HUES48 (cell line): ENCODE data around the gene NR4A1.

ENCODE experiments used
- H3K27ac ChIP-seq: one replicate; pipeline ENCODE4 v1.7.0; 2013; ENCODE audit warnings: low read depth, low read length, inconsistent platforms
- H3K27me3 ChIP-seq: 2 replicates; pipeline ENCODE4 v1.6.1; 2013; ENCODE audit warnings: mild to moderate bottlenecking, low read length; ENCODE audit not compliant: control insufficient read depth, insufficient read depth
- H3K36me3 ChIP-seq: 2 replicates; pipeline ENCODE4 v1.6.1; 2013; ENCODE audit warnings: low read length; ENCODE audit not compliant: control insufficient read depth, insufficient read depth
- H3K4me1 ChIP-seq: 2 replicates; pipeline ENCODE4 v1.6.1; 2013; ENCODE audit warnings: mild to moderate bottlenecking, low read length; ENCODE audit not compliant: control insufficient read depth, insufficient read depth
- H3K4me3 ChIP-seq: 2 replicates; pipeline ENCODE4 v1.5.1; 2013; ENCODE audit warnings: mild to moderate bottlenecking, low read depth, low read length
- H3K9ac ChIP-seq: 2 replicates; pipeline ENCODE4 v1.6.1; 2013; ENCODE audit warnings: mild to moderate bottlenecking, low read depth, low read length, moderate library complexity
- H3K9me3 ChIP-seq: 2 replicates; pipeline ENCODE4 v1.6.1; 2013; ENCODE audit warnings: low read length; ENCODE audit not compliant: control insufficient read depth, insufficient read depth

The NR4A1 gene

GRCh38 chr12:52009081-52009751 is 42.0 kb upstream of the NR4A1 start:
- H3K27me3 ChIP-seq, result peaks cover 66% of the 10 kb centered on the region
- H3K4me3 ChIP-seq, result no peak overlapping the region
- no peak overlapping the region for H3K9ac ChIP-seq
- H3K27ac ChIP-seq, result no peak overlapping the region
- H3K9me3 ChIP-seq, result no peaks in the 10 kb centered on the region
- no peaks in the 10 kb centered on the region for H3K36me3 ChIP-seq
- peaks cover 31% of the 10 kb centered on the region for H3K4me1 ChIP-seq

DNA sequence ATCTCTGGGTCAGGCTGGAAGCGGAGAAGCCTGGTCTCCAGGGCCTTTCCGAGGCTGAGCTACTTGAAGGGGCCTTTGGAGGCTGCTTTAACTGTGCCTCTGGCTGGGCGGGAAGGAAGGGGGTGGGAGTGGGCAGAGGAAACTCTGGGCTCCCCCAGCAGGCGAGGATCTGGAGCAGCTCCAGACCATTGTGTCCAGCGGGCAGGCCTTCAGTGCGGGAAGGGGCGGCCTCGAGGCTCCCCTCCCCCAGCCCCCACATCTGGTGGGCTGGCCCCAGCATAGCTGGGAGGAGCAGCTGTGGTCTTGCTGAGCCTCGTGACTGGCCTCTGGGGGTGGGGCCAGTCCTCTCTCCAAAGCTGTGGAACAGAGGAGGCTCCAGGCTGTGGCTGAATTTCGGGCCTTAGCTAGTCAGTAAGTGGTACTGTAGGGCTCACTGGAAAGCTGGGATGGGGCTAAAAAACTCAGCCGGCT is 41.1 kb upstream of the NR4A1 start:
- no peak overlapping the region for H3K4me3 ChIP-seq
- peaks cover 29% of the 10 kb centered on the region for H3K4me1 ChIP-seq
- H3K36me3 ChIP-seq, result no peaks in the 10 kb centered on the region
- peak overlapping the region; percentile 59 for H3K27ac ChIP-seq
- H3K9ac ChIP-seq, result no peak overlapping the region
- H3K27me3 ChIP-seq, result peaks cover 65% of the 10 kb centered on the region
- H3K9me3 ChIP-seq, result no peaks in the 10 kb centered on the region

DNA sequence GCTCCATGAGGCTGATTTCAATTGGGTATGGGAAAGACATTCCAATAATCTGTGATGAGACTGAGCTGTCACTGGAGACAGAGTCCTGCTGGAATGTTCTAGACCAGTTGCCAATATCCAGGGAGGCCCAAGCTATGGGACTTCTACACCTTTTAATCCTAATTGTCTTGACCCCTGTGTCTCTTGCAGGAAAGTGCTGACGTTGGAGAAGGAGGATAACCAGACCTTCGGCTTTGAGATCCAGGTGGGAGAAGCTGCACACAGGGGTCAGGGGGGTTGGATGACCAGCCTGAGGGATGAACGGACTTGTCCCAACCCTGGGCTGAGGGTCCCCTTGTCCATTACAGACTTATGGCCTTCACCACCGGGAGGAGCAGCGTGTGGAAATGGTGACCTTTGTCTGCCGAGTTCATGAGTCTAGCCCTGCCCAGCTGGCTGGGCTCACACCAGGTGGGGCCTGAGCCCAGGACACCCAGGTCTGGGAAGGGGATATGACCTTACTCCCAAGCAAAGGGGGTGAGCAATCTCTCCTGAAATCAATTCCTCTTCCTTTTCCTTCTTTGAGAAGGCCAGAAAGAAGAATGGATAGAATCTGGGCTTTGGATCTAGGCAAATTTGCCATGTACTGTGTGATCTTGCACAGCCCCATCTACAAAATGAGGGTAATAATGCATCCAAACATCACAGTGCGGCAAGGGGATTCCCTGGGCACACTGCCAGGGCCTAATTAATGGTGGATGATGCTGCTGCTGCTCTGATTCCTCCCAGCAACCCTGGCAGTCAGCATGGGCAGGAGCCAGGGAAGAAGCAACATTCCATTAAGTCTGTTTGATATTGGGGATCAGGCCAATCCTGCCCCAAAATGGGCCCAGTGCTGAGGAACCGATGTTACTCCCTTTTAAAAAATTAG is 40.3 kb upstream of the NR4A1 start:
- Histone ChIP-seq H3K4me3 (no peak overlapping the region), H3K27ac (peak overlapping the region; percentile 23), H3K36me3 (no peaks in the 10 kb centered on the region), H3K9me3 (no peaks in the 10 kb centered on the region), H3K4me1 (peaks cover 25% of the 10 kb centered on the region), H3K9ac (no peak overlapping the region), H3K27me3 (peaks cover 65% of the 10 kb centered on the region)

GRCh38 chr12:52011602-52012214 is 39.5 kb upstream of the NR4A1 start:
- peaks cover 21% of the 10 kb centered on the region for H3K4me1 ChIP-seq
- H3K9me3 ChIP-seq, result no peaks in the 10 kb centered on the region
- no peak overlapping the region for H3K9ac ChIP-seq
- peaks cover 66% of the 10 kb centered on the region for H3K27me3 ChIP-seq
- no peak overlapping the region for H3K4me3 ChIP-seq
- no peak overlapping the region for H3K27ac ChIP-seq
- H3K36me3 ChIP-seq, result no peaks in the 10 kb centered on the region

- no peaks in the 10 kb centered on the region for H3K36me3 ChIP-seq
- H3K9ac ChIP-seq, result no peak overlapping the region
- peaks cover 21% of the 10 kb centered on the region for H3K4me1 ChIP-seq
- H3K27me3 ChIP-seq, result peaks cover 54% of the 10 kb centered on the region
- no peak overlapping the region for H3K27ac ChIP-seq
- H3K4me3 ChIP-seq, result no peak overlapping the region
- H3K9me3 ChIP-seq, result no peaks in the 10 kb centered on the region
Observed at GRCh38 chr12:52013626-52014310, 37.5 kb upstream of the NR4A1 start.

DNA sequence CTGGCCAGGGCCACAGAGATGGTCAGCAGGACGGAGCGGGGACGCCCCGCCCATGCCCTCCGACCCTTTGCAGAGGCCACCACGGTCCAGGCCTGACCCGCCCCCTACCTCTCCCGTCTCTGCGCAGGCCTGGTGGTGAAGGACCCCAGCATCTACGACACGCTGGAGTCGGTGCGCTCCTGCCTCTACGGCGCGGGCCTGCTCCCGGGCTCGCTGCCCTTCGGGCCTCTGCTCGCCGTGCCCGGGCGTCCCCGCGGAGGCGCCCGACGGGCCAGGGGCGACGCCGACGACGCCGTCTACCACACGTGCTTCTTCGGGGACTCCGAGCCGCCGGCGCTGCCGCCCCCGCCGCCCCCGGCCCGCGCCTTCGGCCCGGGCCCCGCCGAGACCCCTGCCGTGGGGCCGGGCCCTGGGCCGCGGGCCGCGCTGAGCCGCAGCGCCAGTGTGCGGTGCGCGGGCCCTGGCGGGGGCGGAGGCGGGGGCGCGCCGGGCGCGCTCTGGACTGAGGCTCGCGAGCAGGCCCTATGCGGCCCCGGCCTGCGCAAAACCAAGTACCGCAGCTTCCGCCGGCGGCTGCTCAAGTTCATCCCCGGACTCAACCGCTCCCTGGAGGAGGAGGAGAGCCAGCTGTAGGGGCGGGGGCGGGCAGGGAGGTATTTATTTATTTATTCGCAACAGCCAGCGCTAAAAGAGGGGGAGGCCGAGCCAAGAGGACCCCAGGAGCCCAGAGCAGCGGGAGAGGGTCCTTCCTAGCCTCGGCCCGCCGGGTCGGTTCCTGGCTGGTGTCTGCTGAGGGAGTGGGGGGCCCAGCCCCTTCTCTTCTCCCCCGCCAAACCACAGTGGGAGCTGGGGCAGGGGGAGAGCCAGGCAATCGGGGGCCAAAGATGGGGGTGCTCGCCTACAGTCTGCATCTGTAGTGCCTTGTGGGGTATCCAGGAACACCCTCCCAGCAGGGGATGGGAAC is 36.4 kb upstream of the NR4A1 start:
- Histone ChIP-seq H3K36me3 (no peaks in the 10 kb centered on the region), H3K9me3 (no peaks in the 10 kb centered on the region), H3K9ac (no peak overlapping the region), H3K4me3 (peak overlapping the region; percentile 44; the same call in 1 of the 2 replicates), H3K27me3 (peaks cover 43% of the 10 kb centered on the region), H3K4me1 (peaks cover 15% of the 10 kb centered on the region), H3K27ac (no peak overlapping the region)

GRCh38 chr12:52015532-52016041 is 35.7 kb upstream of the NR4A1 start:
- H3K27me3 ChIP-seq, result peaks cover 45% of the 10 kb centered on the region
- no peaks in the 10 kb centered on the region for H3K9me3 ChIP-seq
- no peaks in the 10 kb centered on the region for H3K36me3 ChIP-seq
- H3K27ac ChIP-seq, result no peak overlapping the region
- no peak overlapping the region for H3K9ac ChIP-seq
- H3K4me3 ChIP-seq, result no peak overlapping the region
- peaks cover 13% of the 10 kb centered on the region for H3K4me1 ChIP-seq

- Histone ChIP-seq H3K9me3 (no peaks in the 10 kb centered on the region), H3K9ac (no peak overlapping the region), H3K4me3 (no peak overlapping the region), H3K27me3 (peaks cover 66% of the 10 kb centered on the region), H3K36me3 (no peaks in the 10 kb centered on the region), H3K27ac (no peak overlapping the region), H3K4me1 (peaks cover 15% of the 10 kb centered on the region; the same call in 1 of the 2 replicates)
Observed at GRCh38 chr12:52018433-52019112, 32.7 kb upstream of the NR4A1 start.

GRCh38 chr12:52019113-52019770 is 32.0 kb upstream of the NR4A1 start:
- no peak overlapping the region for H3K4me3 ChIP-seq
- H3K27ac ChIP-seq, result no peak overlapping the region
- no peaks in the 10 kb centered on the region for H3K36me3 ChIP-seq
- H3K9me3 ChIP-seq, result no peaks in the 10 kb centered on the region
- H3K9ac ChIP-seq, result no peak overlapping the region
- peaks cover 64% of the 10 kb centered on the region for H3K27me3 ChIP-seq
- peaks cover 9% of the 10 kb centered on the region; the same call in 1 of the 2 replicates for H3K4me1 ChIP-seq
